HG02885 (cell line): ENCODE data around the gene CHD9.
"Not testable (repeated sequence)": the region's sequence is repeated elsewhere in the genome, so short reads cannot be mapped to it uniquely, and the experiment has no call there.

Source experiments
- ATAC-seq: cut with Tn5 transposase; IDR thresholded peaks from one replicate; pipeline ENCODE4 v1.9.1; 2021; ENCODE audit warnings: mild to moderate bottlenecking; ENCODE audit not compliant: unreplicated experiment, poor library complexity

The CHD9 gene

DNA sequence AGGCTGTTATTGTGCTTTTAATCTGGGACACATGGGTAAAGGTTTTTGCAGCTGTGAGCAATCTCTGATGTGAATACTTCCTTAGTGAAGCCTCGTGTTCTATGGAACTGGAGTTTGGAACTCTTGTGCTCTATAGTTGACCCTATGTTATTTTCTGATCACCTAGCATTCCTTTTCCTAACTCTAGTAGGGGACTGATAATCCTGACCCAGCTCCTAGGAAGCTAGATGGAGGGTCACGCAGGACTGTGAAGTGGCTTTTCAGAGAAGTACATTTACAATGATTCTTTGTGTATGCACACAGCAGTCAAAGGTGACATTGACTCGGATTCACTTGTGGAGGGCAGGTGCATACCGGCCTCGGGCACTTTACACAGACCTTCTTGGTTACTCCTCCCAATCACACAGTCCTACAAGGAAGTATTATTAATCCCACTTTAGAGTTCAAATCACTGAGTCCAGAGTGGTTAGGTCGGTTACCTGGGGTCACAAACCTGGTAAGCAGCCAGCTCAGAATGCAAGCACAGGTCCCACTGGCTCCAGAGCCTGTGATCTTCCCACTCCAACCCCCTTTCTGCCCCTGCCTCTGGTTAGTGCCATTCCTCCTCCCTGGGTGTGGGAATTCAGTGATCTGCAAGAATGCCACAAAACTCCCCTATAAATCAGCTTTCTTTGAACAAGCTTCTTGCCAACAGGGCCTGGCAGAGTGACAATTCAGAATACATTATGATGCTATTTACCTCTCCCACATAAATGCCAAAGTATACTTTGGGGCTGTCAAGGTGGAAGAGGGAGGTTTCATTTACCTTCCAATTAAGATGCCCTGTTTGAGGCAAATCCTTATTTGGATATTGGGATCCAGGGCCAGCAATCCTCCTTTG is 9.2 kb upstream of the CHD9 start:
- ATAC-seq = no peak

DNA sequence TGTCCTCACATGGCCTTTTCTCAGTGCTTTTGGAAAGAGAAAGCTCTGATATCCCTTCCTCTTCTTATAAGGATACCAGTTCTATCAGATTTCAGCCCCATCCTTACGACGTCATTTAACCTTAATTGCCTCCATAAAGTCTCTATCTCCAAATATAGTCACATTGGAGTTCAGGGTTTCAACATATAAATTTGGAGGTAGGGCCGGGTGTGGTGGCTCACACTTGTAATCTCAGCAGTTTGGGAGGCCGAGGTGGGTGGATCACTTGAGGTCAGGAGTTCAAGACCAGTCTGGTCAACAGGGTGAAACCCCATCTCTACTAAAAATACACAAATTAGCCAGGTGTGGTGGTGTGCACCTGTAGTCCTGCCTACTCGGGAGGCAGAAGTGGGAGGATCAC is 7.3 kb upstream of the CHD9 start:
- ATAC-seq = not testable (repeated sequence)

DNA sequence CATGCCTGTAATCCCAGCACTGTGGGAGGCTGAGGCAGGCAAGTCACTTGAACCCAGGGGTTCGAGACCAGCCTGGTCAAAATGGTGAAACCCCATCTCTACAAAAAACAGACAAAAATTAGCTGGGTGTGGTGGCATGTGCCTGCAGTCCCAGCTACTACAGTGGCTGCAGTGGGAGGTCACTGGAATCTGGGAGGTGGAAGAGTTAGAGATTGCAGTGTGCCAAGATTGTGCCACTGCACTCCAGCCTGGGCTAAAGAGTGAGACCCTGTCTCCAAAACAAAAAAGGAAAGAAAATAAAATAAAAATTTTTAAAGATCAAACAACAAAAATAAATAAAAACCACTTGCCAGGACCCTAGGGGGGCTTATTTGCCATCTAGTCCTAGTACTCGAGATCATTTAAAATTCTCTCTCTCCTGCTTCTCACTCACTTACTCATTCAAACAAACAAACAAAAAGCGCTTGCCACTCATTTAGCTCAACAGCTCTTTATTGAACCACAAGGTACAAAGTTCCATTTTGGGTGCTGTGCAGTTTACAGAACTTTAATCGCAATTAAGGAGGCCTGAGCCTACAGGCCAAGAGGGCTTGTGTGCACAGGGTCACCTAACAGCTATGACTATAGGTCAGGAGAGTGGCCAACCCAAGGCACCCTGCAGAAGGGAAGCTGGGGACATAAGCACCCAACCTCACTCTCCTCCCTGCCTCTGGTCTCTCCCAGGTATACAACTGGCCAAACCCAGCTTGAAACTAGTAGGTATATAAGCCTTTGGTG is 6.5 kb upstream of the CHD9 start:
- ATAC-seq = no peak

DNA sequence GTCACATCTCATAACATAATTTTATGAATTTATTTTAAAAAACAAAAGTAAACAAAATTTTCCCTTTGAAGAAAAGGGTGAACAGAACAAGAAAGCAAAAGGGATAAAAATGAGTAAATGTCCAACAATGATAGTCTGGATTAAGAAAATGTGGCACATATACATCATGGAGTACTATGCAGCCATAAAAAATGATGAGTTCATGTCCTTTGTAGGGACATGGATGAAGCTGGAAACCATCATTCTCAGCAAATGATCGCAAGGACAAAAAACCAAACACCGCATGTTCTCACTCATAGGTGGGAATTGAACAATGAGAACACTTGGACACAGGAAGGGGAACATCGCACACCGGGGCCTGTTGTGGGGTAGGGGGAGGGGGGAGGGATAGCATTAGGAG is 3.5 kb upstream of the CHD9 start:
- ATAC-seq = not testable (repeated sequence)

DNA sequence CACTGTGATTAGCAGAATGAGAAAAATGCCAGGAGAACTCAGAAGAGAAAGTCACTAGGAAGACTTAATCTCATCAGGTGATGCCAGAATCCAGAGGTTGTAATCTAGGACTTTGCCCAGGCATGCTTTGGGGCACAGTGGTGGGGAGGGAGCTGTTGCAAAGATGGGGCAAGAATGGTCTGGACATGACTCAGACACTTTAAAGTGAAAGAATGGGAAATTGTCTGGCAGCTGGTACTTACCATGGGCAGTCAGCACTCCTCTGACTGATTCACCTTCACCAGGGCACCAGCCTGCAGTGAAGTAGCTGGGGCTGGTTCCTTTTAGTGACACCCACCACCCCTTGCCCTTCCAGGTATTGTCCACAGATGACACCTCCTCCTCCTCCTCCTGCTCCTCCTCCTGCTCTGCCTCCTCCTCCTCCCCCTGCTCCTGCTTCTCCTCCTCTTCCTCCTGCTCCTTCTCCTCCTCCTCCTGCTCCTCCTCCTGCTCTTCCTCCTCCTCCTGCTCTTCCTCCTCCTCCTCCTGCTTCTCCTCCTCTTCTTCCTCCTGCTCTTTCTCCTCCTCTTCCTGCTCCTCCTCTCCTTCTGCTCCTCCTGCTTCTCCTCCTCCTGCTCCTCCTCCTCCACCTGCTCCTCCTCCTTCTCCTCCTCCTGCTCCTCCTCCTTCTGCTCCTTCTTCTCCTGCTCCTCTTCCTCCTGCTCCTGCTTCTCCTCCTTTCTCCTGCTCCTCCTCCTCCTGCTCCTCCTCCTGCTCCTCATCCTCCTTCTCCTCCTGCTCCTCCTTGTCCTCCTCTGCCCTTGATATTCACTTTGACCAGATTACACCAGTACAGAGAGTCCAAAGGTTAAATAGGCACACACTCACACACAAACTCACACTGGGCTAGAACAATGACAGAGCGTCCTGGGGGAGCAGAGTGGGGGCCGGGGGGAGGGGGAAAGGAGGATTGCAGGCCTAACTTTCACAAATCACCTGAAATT is 2.0 kb upstream of the CHD9 start, which contains the start of gene CHD9NB:
Gene CHD9NB (minus strand): TSS at position 379 of the 983 bp plus-strand sequence. CDS start 8,739 bp downstream, outside the sequence.
- ATAC-seq = no peak

DNA sequence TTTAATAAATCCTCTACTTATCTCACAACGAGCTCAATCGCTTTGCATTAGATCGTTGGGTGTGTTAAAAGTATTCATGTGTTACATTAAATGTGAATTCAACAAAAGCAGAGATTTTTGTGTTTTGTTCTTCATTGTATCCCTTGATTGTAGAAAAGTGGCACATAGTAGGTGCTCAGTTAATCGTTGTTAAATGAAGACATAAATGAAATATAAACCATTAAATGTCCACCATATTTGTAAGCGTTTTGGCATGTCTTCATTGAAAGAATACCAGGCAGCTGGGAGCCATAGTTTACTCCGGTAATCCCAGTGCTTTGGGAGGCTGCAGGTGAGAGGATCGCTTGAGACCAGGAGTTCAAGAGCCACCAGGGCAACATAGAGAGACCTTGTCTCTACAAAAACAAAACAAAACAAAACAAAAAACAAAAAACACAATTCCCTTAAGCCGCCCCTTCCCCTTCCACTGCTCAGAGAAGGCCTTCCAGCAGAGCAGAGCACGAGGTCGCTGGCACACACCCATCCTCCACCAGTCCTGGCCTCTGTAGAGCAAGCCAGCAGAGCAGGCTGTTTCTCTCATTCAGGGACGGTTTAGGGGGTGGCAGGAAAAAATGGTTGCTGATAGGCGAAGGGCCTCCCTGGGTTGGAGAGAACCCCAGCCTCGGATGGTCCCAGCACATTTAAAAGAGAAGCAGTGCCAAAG is 673 bp upstream of the CHD9 start:
- ATAC-seq = peak; percentile 33

- ATAC-seq = no peak
Observed at GRCh38 chr16:53055541-53056391, 975 bp downstream of the CHD9 start.

DNA sequence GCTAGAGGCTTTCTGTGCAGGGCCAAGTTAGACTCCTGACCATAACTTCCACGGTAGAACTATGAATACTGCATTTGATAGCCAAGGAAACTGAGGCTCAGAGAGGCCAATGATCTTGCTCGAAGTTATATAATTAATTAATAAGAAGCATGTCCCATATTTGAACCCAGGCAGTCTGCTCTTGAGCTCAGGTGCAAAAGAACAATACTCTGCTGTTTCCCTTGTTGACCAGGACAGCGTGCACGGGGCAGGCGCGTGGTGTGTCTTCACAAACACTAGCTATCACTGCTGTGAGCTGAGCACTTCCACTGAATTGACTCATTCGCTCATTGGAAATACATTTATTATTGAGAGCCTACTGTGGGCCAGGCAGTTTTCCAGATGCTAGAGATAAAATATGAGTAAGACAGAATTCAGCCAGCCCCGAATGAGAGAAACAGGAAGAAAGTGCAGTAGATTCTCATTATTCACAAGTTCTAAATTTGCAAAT is 1.6 kb downstream of the CHD9 start:
- ATAC-seq = no peak

DNA sequence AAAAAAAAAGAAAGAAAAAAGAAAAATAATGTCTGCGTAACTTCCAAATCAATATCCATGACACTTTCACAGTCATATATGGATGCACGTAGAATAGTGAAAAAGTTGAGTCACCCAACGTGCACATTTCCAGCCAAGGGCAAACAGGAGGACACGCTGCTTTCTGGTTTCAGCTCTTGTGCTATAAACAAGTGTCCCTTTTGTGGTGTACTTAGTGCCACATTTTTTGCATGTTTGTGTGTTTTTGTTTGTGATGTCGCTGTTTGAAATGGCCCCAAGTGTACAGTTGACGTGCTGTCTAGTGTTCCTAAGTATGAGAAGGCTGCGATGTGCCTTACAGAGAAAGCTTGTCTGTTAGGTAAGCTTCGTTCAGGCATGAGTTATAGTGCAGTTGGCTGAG is 2.9 kb downstream of the CHD9 start:
- ATAC-seq = no peak

DNA sequence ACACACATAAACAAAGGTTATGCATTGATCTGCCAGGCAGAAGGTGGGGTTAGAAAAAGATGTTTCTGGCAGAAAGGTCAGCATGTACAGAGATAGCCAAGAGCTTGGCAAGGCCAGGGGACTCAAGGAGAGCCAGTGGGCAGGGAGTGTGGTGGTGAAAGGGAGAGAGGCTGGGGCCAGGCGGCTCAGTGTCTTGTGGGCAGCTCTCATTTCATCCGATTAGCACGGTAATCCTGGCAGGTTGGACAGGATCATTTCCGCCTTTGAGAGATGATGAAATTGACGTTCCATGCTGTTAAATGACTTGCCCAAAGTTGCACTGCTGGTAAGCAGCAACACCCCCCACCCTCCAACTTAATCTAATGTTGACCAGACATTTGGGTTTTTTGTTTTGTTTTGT is 3.6 kb downstream of the CHD9 start:
- ATAC-seq = no peak

- no peak for ATAC-seq
Observed at GRCh38 chr16:53058882-53059281, 4.1 kb downstream of the CHD9 start.

- no peak for ATAC-seq
Observed at GRCh38 chr16:53059672-53060071, 4.9 kb downstream of the CHD9 start.

DNA sequence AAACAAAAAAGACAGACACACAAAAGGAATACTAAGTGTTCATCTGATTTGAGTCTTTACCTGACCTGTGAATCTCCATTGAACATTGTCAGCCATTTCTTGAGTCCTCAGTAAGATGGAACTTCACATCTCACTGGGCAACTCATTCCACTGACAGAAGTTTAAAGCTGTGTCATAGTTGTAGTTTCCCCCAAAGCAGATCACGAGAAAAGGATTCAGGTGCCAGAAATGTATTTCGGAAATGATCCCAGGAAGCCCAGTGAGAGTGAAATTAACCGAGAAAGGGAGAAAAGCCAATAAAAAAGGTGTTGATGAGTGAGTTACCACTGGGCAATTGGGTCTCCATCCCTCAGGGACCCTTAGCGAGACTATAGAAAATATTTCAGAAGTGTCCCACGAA is 6.5 kb downstream of the CHD9 start:
- ATAC-seq = peak; percentile 21

GRCh38 chr16:53061701-53062159 is 6.9 kb downstream of the CHD9 start:
- peak; percentile 83 for ATAC-seq

GRCh38 chr16:53064081-53064578 is 9.3 kb downstream of the CHD9 start:
- no peak for ATAC-seq

- ATAC-seq = no peak
Observed at GRCh38 chr16:53065461-53066061, 10.8 kb downstream of the CHD9 start.

- no peak for ATAC-seq
Observed at GRCh38 chr16:53067675-53068074, 12.9 kb downstream of the CHD9 start.

GRCh38 chr16:53068423-53068833 is 13.6 kb downstream of the CHD9 start:
- peak; percentile 58 for ATAC-seq
